Naive thymus-derived CD8-positive, alpha-beta T cell (primary cell): ENCODE measurements around the gene SSTR1. TPM values are rescaled to one million over a fixed set of nuclear protein-coding genes. Genes with fewer than 3 reads are reported as not detected.

ENCODE experiments used
- ATAC-seq, 2 donors: fragments of 150-1000 bp; cut with Tn5 transposase in 1 of 2; sonication (Bioruptor Pico), chemical (Tn5 transposase) in 1 of 2; 1 replicate in 1 of 2; 2 replicates in 1 of 2; pipeline ENCODE4 v1.10.0; 2021; ENCODE audit warnings: mild to moderate bottlenecking in 2 of 2, moderate library complexity in 2 of 2
- POLR2A ChIA-PET: fragments of 350-600 bp; sonication (Branson Sonifier 250); formaldehyde crosslinking; loops from one replicate; lab custom pipeline; 2021; ENCODE audit warnings: antibody characterized with exemption; lab: Charles Lee
- DNase-seq, 10 donors: peaks; one replicate each; pipeline versions ENCODE4 v3.0.0 to v3.0.0-alpha.2; 2020 to 2022
- H3K27ac Mint-ChIP-seq, 10 donors: one replicate each; pipeline ENCODE4 v1.8.0; 2020 to 2022; ENCODE audit warnings: mild to moderate bottlenecking in 10 of 10, mixed read lengths in 10 of 10, moderate library complexity in 4 of 10, inconsistent platforms in 1 of 10
- H3K27me3 Mint-ChIP-seq, 5 donors: one replicate each; pipeline ENCODE4 v1.8.0; 2021 to 2022; ENCODE audit warnings: mixed read lengths in 5 of 5
- H3K36me3 Mint-ChIP-seq, 3 donors: one replicate each; pipeline ENCODE4 v1.8.0; 2020 to 2022; ENCODE audit warnings: mixed read lengths in 3 of 3, mild to moderate bottlenecking in 2 of 3, inconsistent platforms in 1 of 3
- H3K4me1 Mint-ChIP-seq, 4 donors: one replicate each; pipeline ENCODE4 v1.8.0; 2021 to 2022; ENCODE audit warnings: mixed read lengths in 4 of 4
- H3K4me3 Mint-ChIP-seq, 10 donors: one replicate each; pipeline ENCODE4 v1.8.0; 2020 to 2022; ENCODE audit warnings: mild to moderate bottlenecking in 10 of 10, mixed read lengths in 10 of 10, moderate library complexity in 6 of 10, inconsistent platforms in 1 of 10
- H3K9me3 Mint-ChIP-seq, 9 donors: one replicate each; pipeline ENCODE4 v1.8.0; 2020 to 2022; ENCODE audit warnings: mixed read lengths in 9 of 9, mild to moderate bottlenecking in 3 of 9, inconsistent platforms in 1 of 9, moderate library complexity in 1 of 9
- polyA plus RNA-seq, 3 donors: library from polyadenylated mRNA; unstranded; fragments of 300-500 nt; fragmentation: Illumina TruSeq; gene quantifications; one replicate each; pipeline ENCODE4 v1.2.3, GENCODE V29; 2021
- total RNA-seq, 8 experiments: library from RNA in 2 of 8; stranded (reverse) in 2 of 8; gene quantifications; one replicate each; pipeline ENCODE4 v1.2.3 and lab custom pipeline; 2021 to 2026

SSTR1 gene
- total and polyA plus RNA-seq, 5 experiments from 2014 or later = not detected

GRCh38 chr14:38217553-38217952 lies 9.8 kb downstream of the SSTR1 start:
- DNase-seq (no peak), ATAC-seq (no peak)
- Mint-ChIP-seq H3K27me3 (peaks cover 4 to 26% (median 15%) of the 10 kb centered on the region in 5 donors), H3K9me3 (peaks cover 0 to 2% (median 0%) of the 10 kb centered on the region in 9 donors), H3K36me3 (no peaks in the 10 kb centered on the region), H3K4me3 (no peak overlapping the region), H3K27ac (no peak overlapping the region), H3K4me1 (no peaks in the 10 kb centered on the region)
- POLR2A ChIA-PET = no interaction called here

GRCh38 chr14:38221077-38221476 lies 13.4 kb downstream of the SSTR1 start:
- H3K27me3 Mint-ChIP-seq = peaks cover 1 to 12% (median 8%) of the 10 kb centered on the region in 5 donors
- H3K4me1 Mint-ChIP-seq = no peaks in the 10 kb centered on the region
- POLR2A ChIA-PET = no interaction called here
- DNase-seq = no peak
- peaks cover 0 to 4% (median 0%) of the 10 kb centered on the region in 3 donors for H3K36me3 Mint-ChIP-seq
- no peak overlapping the region for H3K4me3 Mint-ChIP-seq
- ATAC-seq = no peak
- no peak overlapping the region for H3K27ac Mint-ChIP-seq
- peaks cover 0 to 3% (median 0%) of the 10 kb centered on the region in 9 donors for H3K9me3 Mint-ChIP-seq

GRCh38 chr14:38224338-38224737 lies 16.6 kb downstream of the SSTR1 start:
- peaks cover 0 to 3% (median 0%) of the 10 kb centered on the region in 9 donors for H3K9me3 Mint-ChIP-seq
- POLR2A ChIA-PET = no interaction called here
- no peak overlapping the region for H3K27ac Mint-ChIP-seq

GRCh38 chr14:38225946-38226345 lies 18.2 kb downstream of the SSTR1 start:
- H3K9me3 Mint-ChIP-seq = peaks cover 0 to 3% (median 0%) of the 10 kb centered on the region in 9 donors
- H3K4me1 Mint-ChIP-seq = no peaks in the 10 kb centered on the region
- no peak for ATAC-seq
- H3K4me3 Mint-ChIP-seq = no peak overlapping the region
- H3K27me3 Mint-ChIP-seq = peaks cover 5 to 6% (median 5%) of the 10 kb centered on the region in 5 donors
- no peak overlapping the region for H3K27ac Mint-ChIP-seq
- H3K36me3 Mint-ChIP-seq = peaks cover 0 to 4% (median 0%) of the 10 kb centered on the region in 3 donors
- no peak for DNase-seq
- POLR2A ChIA-PET = no interaction called here

More at GRCh38 chr14:38224338-38224737, 16.6 kb downstream of the SSTR1 start:
- Mint-ChIP-seq H3K4me1 (no peaks in the 10 kb centered on the region), H3K27me3 (peaks cover 0 to 5% (median 3%) of the 10 kb centered on the region in 5 donors), H3K36me3 (peaks cover 0 to 4% (median 0%) of the 10 kb centered on the region in 3 donors), H3K4me3 (no peak overlapping the region)
- DNase-seq (no peak), ATAC-seq (no peak)

- H3K27ac Mint-ChIP-seq = no peak overlapping the region
- peaks cover 0 to 4% (median 0%) of the 10 kb centered on the region in 3 donors for H3K36me3 Mint-ChIP-seq
- H3K4me1 Mint-ChIP-seq = no peaks in the 10 kb centered on the region
- H3K9me3 Mint-ChIP-seq = peaks cover 0 to 3% (median 0%) of the 10 kb centered on the region in 9 donors
- no peak overlapping the region for H3K4me3 Mint-ChIP-seq
- no peak for DNase-seq
- ATAC-seq = no peak
- POLR2A ChIA-PET = no interaction called here
- H3K27me3 Mint-ChIP-seq = peaks cover 5 to 10% (median 9%) of the 10 kb centered on the region in 5 donors
These were observed 18.7 kb downstream of the SSTR1 start for GRCh38 chr14:38226366-38226765.

GRCh38 chr14:38233218-38233617 lies 25.5 kb downstream of the SSTR1 start:
- H3K4me3 Mint-ChIP-seq = no peak overlapping the region
- H3K36me3 Mint-ChIP-seq = no peaks in the 10 kb centered on the region
- POLR2A ChIA-PET = interaction anchor here (0.7 kb wide), 1 partner anchor 214 kb away, joined by 3 read pairs; no protein-coding TSS in a partner anchor
- no peak overlapping the region for H3K27ac Mint-ChIP-seq
- H3K27me3 Mint-ChIP-seq = peaks cover 0 to 15% (median 12%) of the 10 kb centered on the region in 5 donors
- DNase-seq (no peak), ATAC-seq (no peak)
- H3K9me3 Mint-ChIP-seq = no peaks in the 10 kb centered on the region
- no peaks in the 10 kb centered on the region for H3K4me1 Mint-ChIP-seq

GRCh38 chr14:38238332-38238731 lies 30.6 kb downstream of the SSTR1 start:
- Mint-ChIP-seq H3K27me3 (peaks cover 4 to 36% (median 9%) of the 10 kb centered on the region in 5 donors), H3K4me1 (no peaks in the 10 kb centered on the region), H3K36me3 (no peaks in the 10 kb centered on the region), H3K9me3 (peaks cover 0 to 2% (median 0%) of the 10 kb centered on the region in 9 donors), H3K4me3 (no peak overlapping the region), H3K27ac (no peak overlapping the region)
- POLR2A ChIA-PET = no interaction called here
- no peak for DNase-seq
- ATAC-seq = no peak

- H3K27ac Mint-ChIP-seq = no peak overlapping the region
- ATAC-seq (no peak), DNase-seq (no peak)
- H3K9me3 Mint-ChIP-seq = peaks cover 0 to 2% (median 0%) of the 10 kb centered on the region in 9 donors
- no peak overlapping the region for H3K4me3 Mint-ChIP-seq
- POLR2A ChIA-PET = no interaction called here
- no peaks in the 10 kb centered on the region for H3K4me1 Mint-ChIP-seq
- peaks cover 4 to 36% (median 9%) of the 10 kb centered on the region in 5 donors for H3K27me3 Mint-ChIP-seq
- no peaks in the 10 kb centered on the region for H3K36me3 Mint-ChIP-seq
These were observed 31.2 kb downstream of the SSTR1 start for GRCh38 chr14:38238878-38239277.

GRCh38 chr14:38243696-38244240 lies 36.1 kb downstream of the SSTR1 start:
- POLR2A ChIA-PET = no interaction called here
- H3K9me3 Mint-ChIP-seq = peaks cover 0 to 2% (median 0%) of the 10 kb centered on the region in 9 donors
- DNase-seq (no peak), ATAC-seq (no peak)
- H3K27ac Mint-ChIP-seq = no peak overlapping the region
- H3K36me3 Mint-ChIP-seq = no peaks in the 10 kb centered on the region
- H3K4me1 Mint-ChIP-seq = no peaks in the 10 kb centered on the region
- no peak overlapping the region for H3K4me3 Mint-ChIP-seq
- H3K27me3 Mint-ChIP-seq = peaks cover 8 to 45% (median 12%) of the 10 kb centered on the region in 5 donors

GRCh38 chr14:38248321-38249028 lies 40.8 kb downstream of the SSTR1 start:
- ATAC-seq = no peak
- Mint-ChIP-seq H3K27me3 (peaks cover 4 to 20% (median 9%) of the 10 kb centered on the region in 5 donors), H3K4me3 (no peak overlapping the region), H3K9me3 (no peaks in the 10 kb centered on the region), H3K27ac (no peak overlapping the region), H3K36me3 (no peaks in the 10 kb centered on the region), H3K4me1 (no peaks in the 10 kb centered on the region)
- no peak for DNase-seq
- POLR2A ChIA-PET = no interaction called here

GRCh38 chr14:38250331-38250730 lies 42.6 kb downstream of the SSTR1 start:
- Mint-ChIP-seq H3K36me3 (no peaks in the 10 kb centered on the region), H3K4me1 (peaks cover 0 to 7% (median 5%) of the 10 kb centered on the region in 4 donors), H3K27me3 (peaks cover 11 to 36% (median 20%) of the 10 kb centered on the region in 5 donors), H3K9me3 (no peaks in the 10 kb centered on the region), H3K4me3 (no peak overlapping the region), H3K27ac (no peak overlapping the region)
- DNase-seq (no peak), ATAC-seq (no peak)
- POLR2A ChIA-PET = no interaction called here

GRCh38 chr14:38252066-38252710 lies 44.5 kb downstream of the SSTR1 start:
- Mint-ChIP-seq H3K4me1 (peaks cover 4 to 15% (median 11%) of the 10 kb centered on the region in 4 donors), H3K4me3 (no peak overlapping the region), H3K36me3 (no peaks in the 10 kb centered on the region), H3K27me3 (peaks cover 11 to 39% (median 29%) of the 10 kb centered on the region in 5 donors), H3K27ac (no peak overlapping the region), H3K9me3 (no peaks in the 10 kb centered on the region)
- no peak for ATAC-seq
- no peak for DNase-seq
- POLR2A ChIA-PET = no interaction called here

- POLR2A ChIA-PET = no interaction called here
- Mint-ChIP-seq H3K27ac (no peak overlapping the region), H3K4me1 (peaks cover 4 to 15% (median 11%) of the 10 kb centered on the region in 4 donors), H3K36me3 (no peaks in the 10 kb centered on the region), H3K27me3 (peaks cover 11 to 47% (median 38%) of the 10 kb centered on the region in 5 donors), H3K4me3 (no peak overlapping the region), H3K9me3 (no peaks in the 10 kb centered on the region)
- DNase-seq (no peak), ATAC-seq (no peak)
These were observed 46.0 kb downstream of the SSTR1 start for GRCh38 chr14:38253676-38254075.
